Left ventricle myocardium inferior (tissue), 1 donor: ENCODE measurements around the gene PCSK5. TPM values are rescaled to one million over a fixed set of nuclear protein-coding genes. Genes with fewer than 3 reads are reported as not detected.
A peak's percentile ranks its signal among the peaks of the same experiment; 100 is the strongest.

Source experiments
- DNase-seq: peaks from one replicate; pipeline ENCODE4 v3.0.0-alpha.2; 2020
- H3K27ac ChIP-seq: fragments of 200-600 bp; replicated peaks from 2 replicates; pipeline ENCODE4 v1.8.0; 2021
- H3K27me3 ChIP-seq: fragments of 200-600 bp; 2 replicates; pipeline ENCODE4 v1.8.0; 2021; ENCODE audit warnings: low read depth
- H3K36me3 ChIP-seq: fragments of 200-600 bp; 2 replicates; pipeline ENCODE4 v1.8.0; 2021
- H3K4me1 ChIP-seq: fragments of 200-600 bp; 2 replicates; pipeline ENCODE4 v1.8.0; 2021
- H3K4me3 ChIP-seq: fragments of 200-600 bp; 2 replicates; pipeline ENCODE4 v1.8.0; 2021; ENCODE audit warnings: mild to moderate bottlenecking, moderate library complexity
- H3K9me3 ChIP-seq: fragments of 200-600 bp; replicated peaks from 2 replicates; pipeline ENCODE4 v1.8.0; 2021
- intact Hi-C: fragments of 100-400 bp; cut with micrococcal nuclease; formaldehyde crosslinking; loops from one replicate; pipeline ENCODE4 v1.11.0; 2022
- total RNA-seq: library from RNA; stranded (reverse); fragmentation: NEBNext Ultra II Directional; extraction: Animal tissue kit (Norgen Biotek cat#: 25700); gene quantifications from one replicate; pipeline ENCODE4 v1.2.1, GENCODE V29; 2021
- TF ChIP-seq, protein P1 (sequence below): fragments of 200-600 bp; IDR thresholded peaks from 2 replicates; pipeline ENCODE4 v1.8.0; 2021; ENCODE audit warnings: antibody characterized with exemption, mild to moderate bottlenecking, borderline replicate concordance
- donor health status: DM: no; HTN: yes; CAD: no; lungs with severe emphysema.

Gene PCSK5
- total RNA-seq, 1 donor from 2014 or later = 5.6 TPM

- no peak overlapping the region for H3K4me3 ChIP-seq
- H3K27me3 ChIP-seq = no peaks in the 10 kb centered on the region
- H3K9me3 ChIP-seq = peaks cover 8% of the 10 kb centered on the region
- TF ChIP-seq, protein P1, sequence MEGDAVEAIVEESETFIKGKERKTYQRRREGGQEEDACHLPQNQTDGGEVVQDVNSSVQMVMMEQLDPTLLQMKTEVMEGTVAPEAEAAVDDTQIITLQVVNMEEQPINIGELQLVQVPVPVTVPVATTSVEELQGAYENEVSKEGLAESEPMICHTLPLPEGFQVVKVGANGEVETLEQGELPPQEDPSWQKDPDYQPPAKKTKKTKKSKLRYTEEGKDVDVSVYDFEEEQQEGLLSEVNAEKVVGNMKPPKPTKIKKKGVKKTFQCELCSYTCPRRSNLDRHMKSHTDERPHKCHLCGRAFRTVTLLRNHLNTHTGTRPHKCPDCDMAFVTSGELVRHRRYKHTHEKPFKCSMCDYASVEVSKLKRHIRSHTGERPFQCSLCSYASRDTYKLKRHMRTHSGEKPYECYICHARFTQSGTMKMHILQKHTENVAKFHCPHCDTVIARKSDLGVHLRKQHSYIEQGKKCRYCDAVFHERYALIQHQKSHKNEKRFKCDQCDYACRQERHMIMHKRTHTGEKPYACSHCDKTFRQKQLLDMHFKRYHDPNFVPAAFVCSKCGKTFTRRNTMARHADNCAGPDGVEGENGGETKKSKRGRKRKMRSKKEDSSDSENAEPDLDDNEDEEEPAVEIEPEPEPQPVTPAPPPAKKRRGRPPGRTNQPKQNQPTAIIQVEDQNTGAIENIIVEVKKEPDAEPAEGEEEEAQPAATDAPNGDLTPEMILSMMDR = no peak
- H3K27ac ChIP-seq = no peak overlapping the region
- intact Hi-C loops = no loop called here
- DNase-seq = no peak
- H3K4me1 ChIP-seq = peaks cover 6% of the 10 kb centered on the region
- no peaks in the 10 kb centered on the region for H3K36me3 ChIP-seq
These were observed 83.7 kb downstream of the PCSK5 start for GRCh38 chr9:75974016-75974766.

GRCh38 chr9:75975071-75975470 lies 84.6 kb downstream of the PCSK5 start:
- DNase-seq = no peak
- no peak overlapping the region for H3K4me3 ChIP-seq
- H3K4me1 ChIP-seq = peaks cover 6% of the 10 kb centered on the region
- no peaks in the 10 kb centered on the region for H3K27me3 ChIP-seq
- TF ChIP-seq, protein P1 = no peak
- H3K9me3 ChIP-seq = peaks cover 8% of the 10 kb centered on the region
- no peaks in the 10 kb centered on the region for H3K36me3 ChIP-seq
- intact Hi-C loops = no loop called here
- H3K27ac ChIP-seq = no peak overlapping the region

GRCh38 chr9:75976549-75976948 lies 86.1 kb downstream of the PCSK5 start:
- DNase-seq = no peak
- intact Hi-C loops = no loop called here
- H3K27me3 ChIP-seq = no peaks in the 10 kb centered on the region
- peaks cover 2% of the 10 kb centered on the region for H3K9me3 ChIP-seq
- H3K4me3 ChIP-seq = no peak overlapping the region
- H3K27ac ChIP-seq = no peak overlapping the region
- H3K4me1 ChIP-seq = peaks cover 6% of the 10 kb centered on the region
- TF ChIP-seq, protein P1 = no peak
- no peaks in the 10 kb centered on the region for H3K36me3 ChIP-seq

- no peaks in the 10 kb centered on the region for H3K9me3 ChIP-seq
- DNase-seq = no peak
- no peak overlapping the region for H3K4me3 ChIP-seq
- no peak overlapping the region for H3K27ac ChIP-seq
- TF ChIP-seq, protein P1 = peak; percentile 28
- no peaks in the 10 kb centered on the region for H3K27me3 ChIP-seq
- intact Hi-C loops = no loop called here
- H3K4me1 ChIP-seq = peaks cover 6% of the 10 kb centered on the region
- H3K36me3 ChIP-seq = no peaks in the 10 kb centered on the region
These were observed 88.9 kb downstream of the PCSK5 start for GRCh38 chr9:75979362-75979761.

DNA sequence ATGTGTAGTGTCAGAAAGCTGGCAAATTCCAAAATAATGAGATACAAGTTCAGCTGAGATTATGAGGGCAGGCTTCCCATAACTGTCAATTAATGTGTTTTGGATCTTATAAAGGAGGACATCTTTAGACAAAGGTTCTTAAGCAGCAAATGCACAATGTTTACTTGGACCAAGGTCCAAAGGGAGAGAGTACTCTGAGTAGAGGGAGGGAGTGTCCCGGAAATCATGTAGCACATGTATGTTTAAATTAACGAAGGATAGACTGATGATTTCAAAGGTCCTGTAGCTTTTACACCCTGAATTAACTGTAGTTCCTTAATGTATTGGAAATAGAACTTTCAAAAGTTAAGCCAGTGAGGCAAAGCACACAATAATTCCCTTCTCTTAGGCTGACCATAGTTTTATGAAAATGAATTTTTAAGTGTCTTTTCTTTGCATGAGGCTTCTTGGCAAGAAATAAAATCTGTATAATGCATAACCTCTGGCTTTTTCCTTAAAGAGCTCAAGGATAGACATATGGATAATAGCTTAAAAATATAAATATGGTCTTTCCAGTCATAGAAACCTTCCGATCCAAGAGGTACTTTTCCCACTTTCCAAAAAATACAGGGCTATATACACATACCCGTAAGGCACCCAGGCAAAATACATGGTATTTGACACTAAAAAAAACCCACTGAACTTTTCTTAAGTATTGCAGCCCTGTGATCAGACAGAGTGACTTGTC lies 93.0 kb downstream of the PCSK5 start:
- H3K9me3 ChIP-seq = no peaks in the 10 kb centered on the region
- intact Hi-C loops = no loop called here
- H3K27ac ChIP-seq = no peak overlapping the region
- H3K36me3 ChIP-seq = peaks cover 5% of the 10 kb centered on the region
- no peaks in the 10 kb centered on the region for H3K4me1 ChIP-seq
- no peaks in the 10 kb centered on the region for H3K27me3 ChIP-seq
- DNase-seq = no peak
- no peak overlapping the region for H3K4me3 ChIP-seq
- TF ChIP-seq, protein P1 = no peak
